Nucleus accumbens (tissue), 56 donors: ENCODE measurements around the gene TUBG1.
"Not testable (repeated sequence)": the region's sequence is repeated elsewhere in the genome, so short reads cannot be mapped to it uniquely, and the experiment has no call there.

Experiments used
- DNase-seq, 56 donors: peaks; one replicate each; lab custom pipeline; 2025; lab: John Stamatoyannopoulos, UW

TUBG1 gene

DNA sequence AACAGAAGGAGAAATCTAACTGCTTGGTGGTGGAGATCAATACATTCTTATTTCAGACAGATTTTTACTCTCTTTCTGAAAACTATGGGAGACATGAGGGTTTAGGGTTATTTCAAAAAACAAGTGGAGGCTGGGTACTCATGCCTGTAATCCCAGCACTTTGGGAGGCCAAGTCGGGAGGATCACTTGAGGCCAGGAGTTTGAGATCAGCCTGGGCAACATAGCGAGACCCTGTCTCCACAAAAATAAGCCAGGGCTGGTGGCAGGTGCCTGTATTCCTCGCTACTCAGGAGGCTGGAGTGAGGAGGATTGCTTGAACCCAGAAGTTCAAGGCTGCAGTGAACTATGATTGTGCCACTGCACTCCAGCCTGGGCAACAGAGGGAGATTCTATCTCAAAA is 12.5 kb downstream of the TUBG1 start:
- not testable (repeated sequence) for DNase-seq

- DNase-seq: no peak
Observed at GRCh38 chr17:42623271-42623670, 13.8 kb downstream of the TUBG1 start.

DNA sequence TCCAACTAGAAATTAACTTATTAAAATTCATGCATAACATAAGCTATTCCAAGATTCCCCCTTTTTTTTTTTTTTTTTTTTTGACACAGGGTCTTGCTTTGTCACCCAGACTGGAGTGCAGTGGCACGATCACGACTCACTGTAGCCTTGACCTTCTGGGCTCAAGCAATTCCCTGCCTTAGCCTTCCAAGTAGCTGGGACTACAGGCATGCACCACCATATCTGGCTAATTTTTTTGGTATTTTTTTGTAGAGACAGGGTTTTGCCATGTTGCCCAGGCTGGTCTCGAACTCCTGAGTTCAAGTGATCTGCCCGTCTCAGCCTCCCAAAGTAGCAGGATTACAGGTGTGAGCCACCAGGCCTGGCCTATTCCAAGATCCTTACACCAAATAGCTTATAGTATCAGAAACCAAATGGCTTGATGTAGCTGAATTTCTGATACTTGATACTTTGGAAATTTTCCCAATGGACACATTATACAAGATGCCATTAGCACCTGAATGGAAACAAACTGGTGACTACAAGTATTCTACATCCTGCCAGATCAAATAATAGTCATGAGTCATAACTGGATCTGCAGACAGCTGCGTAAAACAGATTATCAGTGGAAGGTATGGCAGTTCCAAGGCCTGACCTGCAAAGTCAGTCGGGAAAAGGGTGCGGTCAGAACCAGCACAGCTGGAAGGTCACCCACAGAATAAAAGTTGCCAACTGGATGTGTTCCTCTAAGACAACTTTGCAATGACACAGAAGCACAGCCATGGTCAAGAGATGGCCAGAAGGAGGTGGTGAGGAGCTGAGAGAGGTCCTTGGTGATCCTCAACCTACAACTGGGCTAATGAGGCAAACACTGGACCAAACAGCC is 14.5 kb downstream of the TUBG1 start:
- no peak for DNase-seq

DNA sequence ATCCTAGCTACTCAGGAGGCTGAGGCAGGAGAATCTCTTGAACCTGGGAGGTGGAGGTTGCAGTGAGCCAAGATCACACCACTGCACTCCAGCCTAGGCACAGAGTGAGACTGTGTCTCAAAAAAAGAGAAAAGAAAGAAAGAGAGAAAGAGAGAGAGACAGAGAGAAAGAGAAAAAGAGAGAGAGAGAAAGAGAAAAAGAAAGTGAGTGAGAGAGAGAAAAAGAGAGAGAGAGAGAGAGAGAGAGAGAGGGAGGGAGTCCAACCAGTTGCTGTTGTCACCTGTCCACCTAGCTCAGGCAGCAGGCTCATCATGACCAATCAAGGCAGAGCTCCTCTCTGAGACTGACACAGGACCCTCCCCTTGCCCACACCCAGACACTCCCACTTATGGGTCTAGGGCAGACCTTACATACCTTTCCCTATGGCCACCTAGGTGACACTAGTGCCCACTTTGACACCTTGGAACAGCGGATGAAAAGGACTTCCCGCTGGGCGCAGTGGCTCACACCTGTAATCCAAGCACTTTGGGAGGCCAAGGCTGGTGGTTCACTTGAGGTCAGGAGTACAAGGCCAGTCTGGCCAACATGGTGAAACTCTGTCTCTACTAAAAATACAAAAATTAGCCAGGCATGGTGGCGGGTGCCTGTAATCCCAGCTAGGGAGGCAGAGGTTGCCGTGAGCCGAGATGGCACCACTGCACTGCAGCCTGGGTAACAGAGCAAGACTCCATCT is 17.7 kb downstream of the TUBG1 start:
- DNase-seq: not testable (repeated sequence)

GRCh38 chr17:42629411-42630009 is 20.0 kb downstream of the TUBG1 start:
- no peak for DNase-seq

DNA sequence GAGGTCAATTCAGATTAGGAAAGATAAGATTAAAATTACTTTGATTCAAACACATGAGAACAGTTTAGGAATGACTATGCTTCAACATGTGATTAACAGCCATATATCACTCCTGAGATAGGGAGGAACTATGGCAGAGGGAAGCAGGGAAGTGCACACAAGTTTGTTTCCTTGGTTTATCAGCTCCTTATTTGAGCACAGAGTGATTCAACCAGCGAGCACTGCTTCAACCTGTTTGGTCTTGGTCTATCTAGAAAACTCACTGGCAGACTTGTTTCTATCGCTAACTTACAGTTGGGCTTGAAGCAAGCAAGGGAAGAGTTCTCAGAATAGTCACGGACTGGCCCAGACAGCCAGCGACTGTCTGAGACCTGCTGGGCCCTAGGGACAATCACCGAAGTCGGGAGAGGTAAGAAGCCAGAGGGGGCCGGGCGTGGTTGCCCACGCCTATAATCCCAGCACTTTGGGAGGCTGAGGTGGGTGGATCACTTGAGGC is 23.5 kb downstream of the TUBG1 start:
- DNase-seq: no peak

DNA sequence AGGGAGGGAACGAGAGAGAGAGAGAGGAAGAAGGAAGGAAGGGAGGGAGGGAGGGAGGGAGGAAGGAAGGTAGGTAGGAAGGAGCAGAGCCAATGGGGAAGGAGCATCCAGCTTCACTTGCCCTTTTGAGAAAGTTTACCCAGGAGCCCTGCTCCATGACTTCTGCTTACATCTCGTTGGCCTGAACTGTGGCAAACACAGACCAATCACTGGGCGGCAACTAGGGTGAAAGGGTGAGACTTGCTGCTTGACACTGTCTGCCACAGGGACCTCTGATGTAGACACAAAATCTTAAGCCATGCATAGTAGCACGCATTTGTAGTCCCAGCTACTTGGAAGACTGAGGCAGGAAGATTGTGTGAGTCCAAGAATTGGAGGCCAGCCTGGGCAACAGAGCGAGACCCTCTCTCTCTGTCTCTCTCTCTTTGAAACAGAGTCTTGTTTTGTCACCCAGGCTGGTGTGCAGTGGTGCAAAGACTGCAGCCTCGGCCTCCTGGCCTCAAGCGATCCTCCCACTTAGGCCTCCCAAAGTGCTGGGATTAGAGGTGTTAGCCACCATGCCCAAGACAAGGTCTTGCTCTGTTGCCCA is 30.1 kb downstream of the TUBG1 start:
- no peak for DNase-seq

DNA sequence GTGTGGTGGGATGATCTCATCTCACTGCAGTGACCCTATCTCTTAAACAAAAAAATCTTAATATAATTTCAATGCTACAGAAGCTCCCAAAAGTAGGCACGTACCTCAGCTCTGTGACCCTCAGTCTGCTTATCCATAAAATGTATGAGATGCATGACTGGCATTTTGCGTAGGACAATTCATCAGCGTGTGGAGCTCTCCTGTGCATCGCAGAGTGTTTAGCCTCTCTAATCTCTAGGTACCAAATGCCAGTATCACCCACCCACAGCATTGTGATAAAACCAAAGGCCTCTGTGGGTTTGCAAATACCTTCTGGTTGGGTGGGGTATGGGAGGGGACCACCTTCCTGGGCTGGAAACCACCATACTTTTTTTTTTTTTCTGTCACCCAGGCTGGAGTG is 30.6 kb downstream of the TUBG1 start:
- no peak for DNase-seq

- no peak for DNase-seq
Observed at GRCh38 chr17:42642336-42642735, 32.9 kb downstream of the TUBG1 start.

DNA sequence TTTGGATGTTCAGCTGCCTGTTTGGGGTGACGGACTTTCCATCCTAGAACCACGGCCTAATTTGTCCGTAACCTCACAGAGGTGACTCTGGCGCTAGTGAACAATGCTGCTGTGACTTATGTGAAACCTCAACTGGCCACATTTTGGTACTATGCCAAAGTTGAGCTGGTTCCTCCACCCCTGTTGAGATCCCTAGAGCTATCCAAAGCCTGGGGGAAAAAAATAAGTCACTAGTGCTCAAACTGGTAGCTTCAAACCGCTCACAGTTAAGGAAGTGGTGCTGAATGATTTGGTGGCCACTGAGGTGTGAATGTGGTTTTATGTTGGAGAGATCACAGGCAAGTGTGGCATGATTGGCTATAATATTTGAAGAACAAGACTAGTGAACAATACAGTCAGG is 38.3 kb downstream of the TUBG1 start:
- DNase-seq: no peak

GRCh38 chr17:42651392-42651791 is 41.9 kb downstream of the TUBG1 start:
- no peak for DNase-seq

DNA sequence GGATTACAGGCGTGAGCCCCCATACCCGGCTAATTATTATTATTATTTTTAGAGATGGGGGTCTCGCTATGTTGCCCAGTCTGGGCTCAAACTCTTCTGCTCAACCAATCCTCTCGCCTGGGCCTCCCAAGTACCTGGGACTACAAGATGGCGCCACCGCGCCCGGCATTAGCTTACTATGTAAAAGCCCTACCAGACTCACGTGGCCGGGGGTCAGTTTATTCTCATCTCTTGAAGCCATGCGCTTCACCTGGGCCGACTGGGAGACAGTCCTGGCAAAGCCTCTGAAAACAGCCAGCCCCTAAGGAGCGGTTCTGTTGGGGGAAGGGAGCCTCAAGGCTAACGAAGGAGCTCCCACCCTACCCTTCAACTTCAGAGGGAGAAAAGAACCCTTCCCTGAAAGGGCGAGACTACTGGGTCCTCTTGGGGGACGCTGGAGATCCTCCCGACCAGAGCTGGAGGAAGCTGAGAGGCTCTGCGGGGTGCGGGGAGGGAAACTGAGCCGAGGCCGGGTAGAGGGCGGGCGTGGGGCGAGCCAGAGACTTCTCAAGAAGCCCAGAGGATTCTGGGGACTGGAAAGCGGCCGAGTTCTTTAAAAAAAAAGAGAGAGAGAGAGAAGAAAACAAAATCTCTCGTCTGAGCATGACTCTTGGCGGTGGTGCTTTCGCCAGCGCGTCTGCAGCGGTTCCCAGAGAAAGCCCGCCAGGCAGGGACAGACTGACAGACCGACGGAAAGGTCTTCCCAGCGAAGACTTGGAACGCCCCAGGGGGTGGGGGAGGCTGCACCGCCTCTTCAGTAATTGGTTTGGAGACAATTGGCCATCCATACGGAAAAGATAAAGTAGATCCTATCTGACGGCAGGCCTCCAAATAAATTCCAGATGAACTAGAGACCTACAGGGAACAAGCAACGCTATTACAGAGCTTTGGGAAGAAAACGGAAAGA is 44.0 kb downstream of the TUBG1 start:
- peak in 30 of 56 donors; percentile 8 to 67 (median 32) for DNase-seq

GRCh38 chr17:42655528-42655927 is 46.0 kb downstream of the TUBG1 start:
- DNase-seq: no peak

- no peak for DNase-seq
Observed at GRCh38 chr17:42657824-42658588, 48.5 kb downstream of the TUBG1 start.

DNA sequence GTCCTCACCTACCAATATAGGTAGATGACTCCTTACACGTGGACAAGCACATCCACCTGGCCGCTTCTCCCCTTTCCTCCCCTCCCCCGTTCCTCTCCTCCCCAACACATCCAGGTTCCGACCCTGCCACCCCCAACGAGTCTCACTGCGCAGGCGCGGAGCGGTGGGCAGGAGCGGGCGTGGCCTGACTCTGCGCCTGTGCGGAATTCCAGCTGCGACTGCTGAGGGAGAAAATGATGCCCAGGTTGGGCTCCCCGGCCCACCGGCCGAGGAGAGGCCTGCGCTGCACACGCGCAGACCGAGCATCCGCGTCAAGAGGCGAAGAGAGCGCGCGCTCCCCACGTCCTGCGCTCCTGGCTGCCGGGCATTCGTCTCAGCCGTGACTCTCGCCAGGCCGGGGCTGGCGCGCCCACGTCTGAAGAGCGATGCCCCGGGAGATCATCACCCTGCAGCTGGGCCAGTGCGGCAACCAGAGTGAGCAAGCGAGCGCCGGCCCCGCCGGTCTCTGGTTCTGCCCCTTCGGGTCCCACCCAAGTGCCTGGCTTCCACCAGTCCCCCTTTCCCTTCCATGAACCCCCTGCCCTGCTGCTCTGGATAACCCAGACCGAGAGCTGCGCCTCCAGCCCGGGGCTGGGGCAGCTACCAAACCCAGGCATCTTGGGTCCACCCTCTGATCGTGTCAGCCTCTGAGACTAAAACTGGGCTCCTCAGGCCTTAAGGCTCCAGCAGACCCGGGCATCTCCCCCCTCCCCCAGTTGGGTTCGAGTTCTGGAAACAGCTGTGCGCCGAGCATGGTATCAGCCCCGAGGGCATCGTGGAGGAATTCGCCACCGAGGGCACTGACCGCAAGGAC is 49.8 kb downstream of the TUBG1 start, which contains the start of gene TUBG2:
Gene TUBG2 (plus strand): TSS at position 206 of the 853 bp plus-strand sequence. CDS start 220 bp downstream, at position 426.
- peak in 55 of 56 donors; percentile 30 to 93 (median 81) for DNase-seq

DNA sequence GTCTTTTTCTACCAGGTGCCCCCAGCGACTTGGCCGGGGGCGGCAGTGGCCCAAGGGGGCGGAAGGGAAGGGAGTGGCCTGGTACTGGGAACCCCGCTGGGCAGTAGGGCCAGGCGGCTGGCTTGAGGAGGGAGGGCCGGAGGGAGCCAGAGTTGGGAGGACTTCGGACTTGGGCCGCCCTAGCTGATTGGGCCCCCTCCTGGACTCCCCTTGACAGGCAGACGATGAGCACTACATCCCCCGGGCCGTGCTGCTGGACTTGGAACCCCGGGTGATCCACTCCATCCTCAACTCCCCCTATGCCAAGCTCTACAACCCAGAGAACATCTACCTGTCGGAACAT is 50.4 kb downstream of the TUBG1 start:
- not testable (repeated sequence) for DNase-seq

DNA sequence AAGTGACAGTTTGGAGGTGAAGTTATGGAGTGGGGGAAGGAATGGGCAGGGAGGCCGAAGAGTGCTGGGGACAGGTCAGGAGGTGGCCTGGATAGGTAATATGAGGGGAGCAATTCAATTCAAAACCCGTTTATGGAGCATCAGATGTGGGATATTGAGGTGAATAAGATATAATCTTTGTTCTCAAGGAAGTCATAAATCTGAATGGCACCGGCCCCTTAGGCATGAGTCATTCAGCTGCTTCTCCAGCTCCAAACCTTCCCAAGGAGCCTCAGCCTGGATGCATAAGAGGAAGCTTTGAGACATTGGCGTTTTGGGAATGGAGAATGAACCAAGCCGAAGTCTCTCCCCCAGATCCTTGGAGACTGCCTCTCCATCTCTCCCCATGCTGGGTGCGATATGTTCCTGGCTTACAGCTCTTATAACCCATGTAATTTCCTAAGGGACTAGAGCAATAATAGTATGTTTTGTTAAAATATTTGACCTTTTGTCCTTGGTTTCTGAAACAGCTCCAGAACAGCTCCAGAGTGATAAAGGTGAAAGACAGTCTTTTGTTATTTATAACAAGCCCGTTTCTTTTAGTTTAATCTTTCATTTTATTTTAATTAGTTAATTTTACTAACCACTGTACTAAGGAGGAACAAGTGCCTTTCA is 51.3 kb downstream of the TUBG1 start:
- no peak for DNase-seq
